HFF-Myc (cell line): ENCODE results near the gene PKD1L1.

Source experiments
- DNase-seq: peaks from one replicate; pipeline ENCODE4 v3.0.0-alpha.2; 2011; ENCODE audit warnings: low read depth; ENCODE audit errors: extremely low read depth
- H3K4me3 ChIP-seq: replicated peaks from 2 replicates; pipeline ENCODE4 v1.5.1; 2011; ENCODE audit warnings: low read depth, mild to moderate bottlenecking, control low read depth, low read length
- CTCF ChIP-seq: IDR thresholded peaks from 2 replicates; pipeline ENCODE4 v1.5.1; 2012; ENCODE audit warnings: mild to moderate bottlenecking, low read depth, low read length, control low read depth; ENCODE audit errors: missing control alignments

The PKD1L1 gene

DNA sequence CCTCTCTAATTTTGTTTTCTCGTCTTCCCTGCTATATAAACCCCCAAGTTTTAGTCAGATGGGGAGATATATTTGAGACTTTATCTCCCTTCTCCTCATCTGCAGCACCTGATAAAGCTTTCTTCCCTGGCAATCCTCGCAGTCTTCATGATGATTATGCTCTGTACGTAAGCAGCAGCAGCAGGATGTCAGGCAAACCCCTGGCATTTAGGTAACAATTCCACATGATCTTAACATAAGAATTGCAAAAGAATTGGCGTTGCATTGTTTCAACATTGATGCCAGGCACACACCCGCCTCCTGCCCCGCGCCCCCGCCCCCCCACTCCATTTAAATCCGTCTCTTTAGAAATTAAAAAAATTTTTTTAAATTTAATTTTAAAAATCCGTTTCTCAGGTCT lies 6.1 kb downstream of the PKD1L1 start:
- no peak for DNase-seq
- no peak for TF ChIP-seq CTCF

DNA sequence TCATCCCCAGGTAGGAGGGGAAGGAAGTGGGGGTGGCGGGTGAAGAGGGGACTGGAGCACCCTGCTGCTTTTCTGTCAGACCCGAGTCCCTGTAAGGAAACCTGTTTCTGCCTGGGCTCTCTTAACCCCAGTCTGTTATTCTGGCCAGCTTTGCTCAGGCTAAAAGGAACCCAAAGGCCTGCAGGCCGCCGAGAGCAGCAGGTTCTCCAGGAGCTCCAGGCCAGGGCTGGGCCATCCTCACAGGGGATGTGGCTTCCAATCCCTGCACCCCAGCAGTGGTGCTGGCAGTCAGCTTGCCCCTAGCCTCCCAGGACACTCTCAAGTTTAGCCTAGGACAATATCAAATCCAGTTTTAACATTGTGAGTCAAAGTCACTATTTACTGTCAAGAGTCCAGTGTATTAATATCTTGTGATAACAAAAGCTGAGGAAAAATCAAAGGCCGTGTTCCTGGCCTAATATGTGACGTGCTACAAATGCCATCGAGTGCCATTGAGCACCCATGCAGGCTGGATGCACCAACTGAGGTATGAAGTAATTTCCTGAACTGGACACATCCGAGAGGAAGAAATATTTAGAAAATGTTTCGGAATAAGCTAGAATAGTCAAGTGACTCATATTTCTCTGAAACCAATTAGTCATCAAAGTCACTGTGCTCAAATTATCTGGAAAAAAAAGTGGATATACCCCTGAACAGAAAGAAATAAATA lies 7.0 kb downstream of the PKD1L1 start:
- no peak overlapping the region for H3K4me3 ChIP-seq
- no peak for TF ChIP-seq CTCF
- peak; percentile 43 for DNase-seq

More for the DNA sequence above, 6.1 kb downstream of the PKD1L1 start:
- H3K4me3 ChIP-seq, result no peak overlapping the region

GRCh38 chr7:47940088-47941013 lies 7.9 kb downstream of the PKD1L1 start:
- no peak for TF ChIP-seq CTCF
- DNase-seq, result peak; percentile 25
- no peak overlapping the region for H3K4me3 ChIP-seq

DNA sequence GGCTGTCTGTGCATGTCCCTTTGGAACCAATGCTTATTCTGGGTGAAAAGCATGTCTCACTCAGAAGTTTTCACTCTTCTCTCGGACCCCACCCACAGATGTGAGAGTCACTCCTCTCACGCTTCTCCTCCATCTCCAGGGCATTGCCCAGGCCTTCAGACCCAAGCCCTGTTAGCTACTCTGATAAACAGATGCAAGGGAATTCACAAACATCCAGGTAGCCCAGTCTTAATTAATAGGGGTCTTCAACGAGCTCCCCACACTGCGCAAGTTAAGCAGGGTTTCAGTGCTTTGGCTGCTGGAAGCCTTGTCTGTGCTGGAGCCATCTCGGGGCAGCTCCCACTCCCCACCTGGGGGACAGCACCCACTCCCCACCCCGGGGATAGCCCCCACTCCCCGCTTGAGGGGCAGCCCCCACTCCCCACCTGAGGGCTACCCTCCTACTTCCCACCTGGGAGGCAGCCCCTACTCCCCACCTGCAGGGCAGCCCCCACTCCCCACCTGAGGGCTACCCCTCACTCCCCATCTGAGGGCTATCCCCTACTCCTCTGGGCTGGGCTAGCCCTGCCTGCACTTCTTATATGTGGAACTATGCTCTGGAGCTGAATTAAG lies 8.7 kb downstream of the PKD1L1 start:
- H3K4me3 ChIP-seq, result no peak overlapping the region
- DNase-seq, result no peak
- no peak for TF ChIP-seq CTCF

- no peak overlapping the region for H3K4me3 ChIP-seq
- no peak for TF ChIP-seq CTCF
- no peak for DNase-seq
These were observed 9.6 kb downstream of the PKD1L1 start for GRCh38 chr7:47938574-47939165.

- no peak for TF ChIP-seq CTCF
- no peak for DNase-seq
- H3K4me3 ChIP-seq, result no peak overlapping the region
These were observed 10.3 kb downstream of the PKD1L1 start for GRCh38 chr7:47937711-47938573.
